KOPT-K1 (cell line): Measurements from ENCODE around the gene RERE.
A peak's percentile ranks its signal among the peaks of the same experiment; 100 is the strongest.

Experiments used
- H3K27ac ChIP-seq: fragments of 200-600 bp; sonication (generic); 2 replicates; pipeline ENCODE4 v1.5.1; 2016; ENCODE audit warnings: antibody characterized with exemption, mild to moderate bottlenecking, low read depth, low read length; ENCODE audit not compliant: poor library complexity, severe bottlenecking
- H3K36me3 ChIP-seq: fragments of 200-600 bp; sonication (generic); 2 replicates; pipeline ENCODE4 v1.5.1; 2017; ENCODE audit warnings: antibody characterized with exemption, mild to moderate bottlenecking, low read length, moderate library complexity; ENCODE audit not compliant: insufficient read depth
- H3K9me3 ChIP-seq: fragments of 200-600 bp; sonication (generic); 2 replicates; pipeline ENCODE4 v1.5.1; 2017; ENCODE audit warnings: antibody characterized with exemption, low read length, mild to moderate bottlenecking; ENCODE audit not compliant: insufficient read depth, poor library complexity, severe bottlenecking

Gene RERE

DNA sequence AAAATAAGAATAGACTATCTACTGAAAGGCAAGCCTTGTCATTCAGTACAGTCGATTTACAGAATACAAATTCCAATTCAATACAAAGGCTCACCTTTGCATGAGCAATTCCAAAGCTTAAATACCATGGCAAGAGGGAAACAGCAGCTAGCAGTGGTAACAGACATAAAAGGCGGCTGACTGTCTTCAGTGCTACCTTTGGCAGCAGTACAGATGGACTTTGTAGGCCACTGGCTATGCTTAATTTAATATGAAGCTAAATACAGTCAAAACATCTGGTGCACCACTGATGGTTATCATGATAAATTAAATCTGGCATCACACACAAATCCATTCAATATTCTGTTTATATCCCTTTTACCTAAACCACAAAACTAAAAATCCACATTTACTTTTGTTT lies 62.4 kb downstream of the RERE start:
- H3K36me3 ChIP-seq, result no peaks in the 10 kb centered on the region
- no peaks in the 10 kb centered on the region for H3K9me3 ChIP-seq
- no peak overlapping the region for H3K27ac ChIP-seq

DNA sequence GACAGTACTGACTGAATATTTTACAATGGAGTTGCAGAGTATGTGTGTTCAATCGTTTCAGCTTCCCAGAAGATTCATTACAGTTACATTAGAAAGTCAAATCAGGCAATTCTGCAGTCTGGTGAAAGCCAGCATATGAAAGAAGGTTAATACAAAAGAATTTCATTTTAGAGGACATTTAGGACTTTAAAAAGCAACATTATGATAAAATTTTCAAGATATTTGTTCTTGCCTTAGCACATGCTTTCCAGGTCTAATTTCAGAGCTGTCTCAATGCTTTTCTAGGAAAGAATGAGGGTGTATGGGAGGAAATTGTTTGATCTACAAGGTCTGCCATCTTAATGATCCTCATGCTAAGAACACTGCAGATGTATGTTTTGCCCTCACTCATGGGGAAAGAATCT lies 63.2 kb downstream of the RERE start:
- Histone ChIP-seq H3K27ac (no peak overlapping the region), H3K9me3 (no peaks in the 10 kb centered on the region)

DNA sequence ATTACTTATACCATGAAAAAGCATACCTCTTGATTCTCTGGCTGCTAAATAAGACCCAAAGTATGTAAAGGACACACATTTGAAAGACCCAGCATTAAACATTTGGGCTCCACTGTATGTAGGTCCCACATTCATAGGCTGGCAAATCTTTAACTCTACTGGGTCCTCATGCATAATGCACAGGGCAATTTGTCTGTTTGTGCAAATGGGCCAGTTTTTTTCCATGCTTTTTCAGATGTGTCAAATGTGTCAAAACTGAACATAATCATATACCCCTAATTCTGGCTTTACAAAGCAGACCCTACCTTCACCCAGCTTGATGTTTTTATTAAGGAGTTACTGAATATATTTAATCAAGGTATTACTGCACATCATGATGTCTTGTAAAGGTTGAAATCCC lies 63.7 kb downstream of the RERE start:
- Histone ChIP-seq H3K36me3 (no peaks in the 10 kb centered on the region), H3K9me3 (no peaks in the 10 kb centered on the region), H3K27ac (no peak overlapping the region)

More for the DNA sequence above, 63.2 kb downstream of the RERE start:
- no peaks in the 10 kb centered on the region for H3K36me3 ChIP-seq

DNA sequence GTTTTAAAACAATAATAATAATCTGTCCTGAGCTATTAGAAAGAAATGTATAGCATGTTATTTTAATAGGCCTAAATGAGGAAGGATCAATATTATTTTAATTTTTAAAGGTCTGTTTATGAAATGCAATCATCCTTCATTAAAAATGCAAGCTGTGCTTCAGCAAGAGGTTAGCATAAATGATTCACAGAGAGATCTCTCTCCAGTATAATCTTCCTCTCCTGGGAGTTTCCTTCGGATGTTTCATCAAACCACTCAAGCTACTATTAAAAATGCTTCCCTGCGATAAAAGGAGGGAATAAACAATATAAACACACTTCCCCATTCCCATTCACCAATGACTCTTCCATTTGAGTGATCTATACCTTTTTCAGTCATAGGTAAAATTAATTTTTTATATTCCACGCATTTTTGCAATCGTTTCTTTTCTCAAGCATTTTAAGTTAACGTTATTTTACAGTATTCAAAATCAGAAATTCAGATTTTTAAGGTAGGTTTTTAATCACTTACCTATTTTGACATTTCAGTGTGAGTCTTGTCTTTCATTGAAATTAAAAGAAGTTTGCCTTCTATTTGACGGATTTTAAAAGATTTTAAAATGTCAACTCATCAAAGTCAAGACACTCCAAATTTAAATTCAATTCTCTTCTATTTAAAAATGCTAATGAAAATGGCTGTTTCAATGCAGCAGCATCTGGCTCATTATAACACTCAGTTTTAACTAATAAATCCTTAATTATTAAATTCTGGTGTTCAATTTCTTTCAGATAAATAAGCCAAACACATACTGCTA lies 64.3 kb downstream of the RERE start:
- Histone ChIP-seq H3K9me3 (no peaks in the 10 kb centered on the region), H3K27ac (no peak overlapping the region), H3K36me3 (no peaks in the 10 kb centered on the region)

DNA sequence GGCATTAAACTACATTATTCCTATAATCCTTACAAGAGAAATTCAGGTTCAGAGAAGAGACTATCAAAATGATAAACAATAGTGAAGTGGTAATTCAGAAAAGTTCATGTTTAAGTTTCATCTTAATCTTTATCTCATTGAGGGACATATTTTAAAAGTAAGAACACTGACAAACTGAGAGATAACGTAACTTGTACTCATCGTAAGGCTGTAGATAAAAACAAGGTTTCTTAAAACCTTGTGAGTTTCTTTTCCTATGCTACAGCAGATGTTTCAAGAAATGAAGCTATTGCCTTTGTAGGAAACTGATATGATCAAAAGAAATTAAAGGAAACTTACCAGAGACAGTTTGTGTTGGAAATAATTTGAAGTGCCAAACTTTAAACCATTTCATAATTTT lies 65.0 kb downstream of the RERE start:
- Histone ChIP-seq H3K9me3 (no peaks in the 10 kb centered on the region), H3K27ac (no peak overlapping the region), H3K36me3 (no peaks in the 10 kb centered on the region)

DNA sequence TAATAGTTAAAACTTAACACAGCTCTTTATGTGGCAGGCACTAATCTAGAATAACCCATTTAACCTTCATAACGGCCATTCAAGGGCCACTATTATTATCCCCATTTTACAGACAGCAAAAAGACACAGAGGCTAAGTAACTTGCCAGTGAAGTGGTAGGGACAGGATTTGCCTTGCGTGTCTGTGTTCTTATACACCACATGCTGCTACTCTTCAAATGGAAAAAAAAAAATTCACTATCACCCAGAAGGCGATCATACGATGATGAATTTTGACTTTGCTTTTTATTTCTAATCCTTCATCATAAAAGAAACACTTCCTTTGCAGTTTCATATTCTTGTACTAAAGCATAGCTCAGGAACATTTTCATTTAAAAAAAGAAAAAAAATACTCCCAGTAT lies 65.5 kb downstream of the RERE start:
- no peaks in the 10 kb centered on the region for H3K36me3 ChIP-seq
- no peak overlapping the region for H3K27ac ChIP-seq
- no peaks in the 10 kb centered on the region for H3K9me3 ChIP-seq

DNA sequence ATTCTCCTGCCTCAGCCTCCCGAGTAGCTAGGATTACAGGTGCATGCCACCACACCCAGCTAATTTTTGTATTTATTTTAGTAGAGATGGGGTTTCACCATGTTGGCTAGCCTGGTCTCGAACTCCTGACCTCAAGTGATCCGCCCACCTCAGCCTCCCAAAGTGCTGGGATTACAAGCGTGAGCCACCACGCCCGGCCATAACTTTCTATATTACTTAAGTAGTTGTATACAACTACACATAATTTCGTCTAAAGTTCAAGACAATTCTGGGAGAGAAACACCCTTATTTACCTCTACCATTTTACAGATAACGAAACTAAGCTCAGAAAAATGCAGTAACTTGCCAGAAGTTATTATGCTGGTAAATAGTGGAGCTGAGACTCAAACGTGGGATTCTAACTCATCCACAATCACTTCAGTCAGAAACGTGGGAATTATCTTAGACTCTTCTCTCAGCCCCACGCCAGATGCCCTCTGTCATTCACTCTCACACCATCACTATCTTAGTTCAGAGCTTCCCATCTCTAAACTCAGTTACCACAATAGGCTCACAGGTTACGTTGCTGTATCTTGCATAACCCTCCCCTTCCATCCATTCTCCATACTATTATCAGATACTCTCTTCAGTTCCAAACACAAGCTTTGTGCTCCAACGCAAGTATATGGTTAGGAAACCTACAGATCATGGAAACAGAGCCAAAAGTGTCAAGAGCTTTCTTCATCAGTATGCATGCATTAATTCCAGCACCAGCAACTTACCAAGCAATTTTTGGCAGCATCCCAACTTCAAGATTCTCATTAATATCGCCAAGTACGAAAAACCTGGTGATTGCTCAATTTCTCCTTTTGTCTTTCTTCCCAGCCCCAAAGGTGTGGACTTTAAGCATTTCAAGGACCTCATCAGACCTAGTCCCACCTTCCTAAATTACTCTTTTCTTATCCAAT lies 69.3 kb downstream of the RERE start:
- H3K9me3 ChIP-seq, result no peaks in the 10 kb centered on the region
- H3K27ac ChIP-seq, result no peak overlapping the region
- H3K36me3 ChIP-seq, result no peaks in the 10 kb centered on the region

DNA sequence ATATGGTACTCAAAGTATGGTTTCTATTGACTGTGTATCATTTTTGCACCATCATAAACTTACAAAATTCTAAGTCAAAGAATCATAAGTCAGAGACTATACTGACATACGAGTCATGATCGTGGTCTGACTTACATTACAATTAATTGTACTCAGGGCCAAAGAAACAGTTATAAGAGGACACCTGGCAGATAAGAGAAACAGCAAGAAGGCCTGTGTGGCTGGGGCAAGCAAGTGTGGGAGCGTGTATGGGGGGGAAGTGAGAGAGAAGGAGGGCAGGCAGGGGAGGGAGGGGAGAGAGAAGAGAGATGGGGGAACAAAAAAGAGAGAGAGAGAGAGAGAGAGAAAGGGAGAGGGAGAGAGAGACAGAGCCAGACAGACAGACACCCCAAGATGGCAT lies 70.9 kb downstream of the RERE start:
- Histone ChIP-seq H3K36me3 (no peaks in the 10 kb centered on the region), H3K27ac (peak overlapping the region; percentile 47), H3K9me3 (no peaks in the 10 kb centered on the region)

DNA sequence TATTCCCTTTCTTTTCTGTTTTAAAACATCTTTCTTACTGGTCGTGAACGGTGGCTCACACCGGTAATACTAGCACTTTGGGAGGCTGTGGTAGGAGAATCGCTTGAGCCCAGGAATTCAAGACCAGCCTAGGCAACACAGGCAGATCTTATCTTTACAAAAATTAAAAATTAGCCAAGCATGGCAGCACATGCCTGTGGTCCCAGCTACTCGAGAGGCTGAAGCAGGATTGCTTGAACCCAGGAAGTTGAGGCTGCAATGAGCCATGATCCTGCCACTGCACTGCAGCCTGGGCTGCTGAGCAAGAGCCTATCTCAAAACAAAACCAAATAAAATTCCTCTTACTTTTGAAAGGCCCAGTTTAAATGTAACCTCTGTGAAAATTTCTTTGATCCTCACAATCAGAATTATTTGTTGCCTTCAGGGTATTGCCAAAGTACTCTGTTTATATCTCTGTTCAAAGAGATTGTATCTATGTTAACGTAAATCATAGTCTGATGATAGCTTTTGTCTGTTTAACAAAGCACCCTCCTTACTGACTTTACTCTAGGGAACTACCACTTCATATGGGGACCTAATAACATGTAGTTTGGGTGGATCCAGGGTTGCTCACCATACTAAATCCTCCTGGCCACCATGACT lies 71.6 kb downstream of the RERE start:
- Histone ChIP-seq H3K27ac (peak overlapping the region; percentile 47), H3K9me3 (no peaks in the 10 kb centered on the region), H3K36me3 (no peaks in the 10 kb centered on the region)

DNA sequence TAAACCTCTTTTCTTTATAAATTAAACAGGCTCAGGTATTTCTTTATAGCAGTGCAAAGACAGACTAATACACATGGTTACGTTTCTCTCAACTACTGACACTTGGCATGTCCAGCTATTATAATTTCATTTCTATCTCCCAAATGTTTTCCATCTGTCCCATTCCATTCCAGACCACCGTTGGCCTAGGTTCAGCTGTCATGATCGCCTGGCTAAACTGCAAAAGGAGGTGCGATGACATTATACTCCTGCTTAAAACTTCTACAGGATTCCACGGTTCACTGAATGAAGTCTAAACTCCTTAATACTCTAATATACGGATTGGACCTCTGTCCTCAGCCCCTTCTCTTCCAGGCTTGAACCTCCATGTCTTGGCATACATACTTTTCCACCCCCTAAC lies 72.1 kb downstream of the RERE start:
- no peaks in the 10 kb centered on the region for H3K36me3 ChIP-seq
- peak overlapping the region; percentile 47 for H3K27ac ChIP-seq

DNA sequence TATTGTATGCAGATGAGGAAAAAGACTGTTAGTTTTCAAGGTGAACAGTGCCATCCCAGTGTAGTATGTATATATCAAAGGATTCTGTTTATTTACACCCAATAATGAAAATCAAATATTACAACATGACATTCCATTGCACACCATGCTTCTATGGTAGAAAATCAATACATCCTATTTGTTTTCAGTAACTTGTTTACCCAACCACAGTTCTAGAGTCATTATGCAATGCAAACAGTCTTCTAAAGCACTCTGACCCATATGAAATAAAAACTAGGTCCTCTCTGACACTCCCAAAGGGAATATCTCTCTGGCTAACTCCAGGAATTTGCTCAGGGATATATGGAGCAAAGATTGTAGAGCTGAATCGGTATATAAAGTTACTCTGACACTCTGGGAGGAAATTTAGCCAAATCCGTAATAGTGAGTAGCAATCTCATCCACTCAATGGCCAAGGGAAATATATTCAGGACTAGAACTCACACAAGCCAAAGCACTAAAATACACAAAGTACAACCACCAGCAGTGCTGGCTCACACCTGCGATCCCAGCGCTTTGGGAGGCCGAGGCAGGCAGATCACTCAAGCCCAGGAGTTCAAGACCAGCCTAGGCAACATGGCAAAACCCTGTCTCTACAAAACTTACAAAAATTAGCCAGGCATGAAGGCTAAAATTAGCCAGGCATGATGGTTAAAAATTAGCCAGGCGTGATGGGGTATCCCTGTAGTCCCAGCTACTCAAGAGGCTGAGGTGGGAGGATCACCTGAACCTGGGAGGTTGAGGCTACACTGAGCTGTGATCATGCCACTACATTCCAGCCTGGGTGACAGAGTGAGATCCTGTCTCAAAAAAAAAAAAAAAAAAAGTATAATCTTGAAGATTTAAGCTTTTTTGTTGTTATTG lies 75.2 kb downstream of the RERE start:
- Histone ChIP-seq H3K27ac (no peak overlapping the region), H3K36me3 (peaks cover 5% of the 10 kb centered on the region; the same call in 1 of the 2 replicates), H3K9me3 (peaks cover 12% of the 10 kb centered on the region)

More for the DNA sequence above, 72.1 kb downstream of the RERE start:
- no peaks in the 10 kb centered on the region for H3K9me3 ChIP-seq

DNA sequence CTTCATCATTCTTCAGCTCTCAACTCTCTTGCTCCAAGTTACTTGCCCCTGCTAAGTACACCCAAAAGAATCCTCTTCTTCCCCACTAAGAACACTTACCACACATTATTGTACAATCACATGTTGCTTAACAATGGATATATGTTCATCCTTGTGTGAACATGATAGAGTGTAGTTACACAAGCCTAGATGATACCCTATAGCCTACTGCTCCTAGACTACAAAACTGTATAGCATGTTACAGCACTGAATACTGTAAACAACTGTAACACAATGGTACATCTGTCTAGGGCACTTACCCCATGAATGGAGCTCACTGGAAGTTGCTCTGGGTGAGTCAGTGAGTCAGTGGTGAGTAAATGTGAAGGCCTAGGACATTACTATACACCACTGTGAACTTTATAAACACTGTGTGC lies 77.4 kb downstream of the RERE start:
- Histone ChIP-seq H3K36me3 (peaks cover 5% of the 10 kb centered on the region; the same call in 1 of the 2 replicates), H3K9me3 (peaks cover 12% of the 10 kb centered on the region), H3K27ac (no peak overlapping the region)

DNA sequence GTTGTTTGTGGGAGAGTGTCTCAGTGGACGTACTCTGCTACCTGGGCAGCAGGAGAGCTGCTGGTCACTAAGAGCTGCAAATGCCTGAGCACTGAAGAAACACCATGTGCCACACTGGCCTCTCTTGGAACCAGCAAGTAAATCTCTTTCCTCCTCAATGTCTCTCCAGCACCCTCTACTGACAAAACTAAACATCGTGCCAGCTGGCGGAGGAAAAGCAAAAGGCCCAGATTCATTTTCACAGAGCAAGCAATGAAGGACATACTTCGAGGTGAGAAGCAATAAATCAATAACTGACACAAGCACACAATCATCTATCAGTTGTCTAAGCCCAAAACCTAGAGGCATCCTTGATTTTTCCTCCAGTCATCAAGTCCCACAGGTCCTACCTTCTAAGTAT lies 78.1 kb downstream of the RERE start:
- H3K36me3 ChIP-seq, result peaks cover 5% of the 10 kb centered on the region; the same call in 1 of the 2 replicates
- H3K9me3 ChIP-seq, result peaks cover 12% of the 10 kb centered on the region
- H3K27ac ChIP-seq, result no peak overlapping the region

DNA sequence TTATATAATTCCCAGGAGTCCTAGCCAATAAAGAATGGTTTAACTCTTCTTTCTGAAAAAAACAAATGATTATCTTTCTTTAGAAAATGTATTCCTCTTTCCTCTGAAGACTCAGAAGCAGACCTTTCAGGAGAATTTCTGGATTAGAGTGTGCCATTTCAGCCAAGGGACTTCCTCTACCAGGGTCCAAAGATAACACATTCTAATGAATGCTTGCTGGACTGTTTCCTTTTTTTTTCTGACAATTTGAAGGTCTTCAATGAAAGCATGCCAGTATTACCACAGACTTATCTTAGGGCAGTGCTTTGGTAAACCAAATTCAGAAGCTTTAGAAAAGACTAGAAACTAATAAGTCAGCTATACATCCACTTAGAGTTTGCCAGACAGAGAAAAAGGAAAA lies 80.5 kb downstream of the RERE start:
- no peak overlapping the region for H3K27ac ChIP-seq
- peaks cover 17% of the 10 kb centered on the region for H3K9me3 ChIP-seq
- H3K36me3 ChIP-seq, result peaks cover 5% of the 10 kb centered on the region; the same call in 1 of the 2 replicates
